GM12865 (cell line): Measurements from ENCODE around the gene BANF2.

Experiments used
- DNase-seq: peaks from one replicate; pipeline ENCODE4 v3.0.0; 2010; ENCODE audit warnings: low read depth
- H3K4me3 ChIP-seq: 2 replicates; pipeline ENCODE4 v1.5.1; 2011; ENCODE audit warnings: mild to moderate bottlenecking, low read depth, low read length, control low read depth
- TF ChIP-seq, protein P1 (sequence below): IDR thresholded peaks from 2 replicates; pipeline ENCODE4 v1.5.1; 2011; ENCODE audit warnings: low read length, control low read depth, low read depth, inconsistent platforms; ENCODE audit not compliant: insufficient read depth; ENCODE audit errors: missing control alignments

Gene BANF2

DNA sequence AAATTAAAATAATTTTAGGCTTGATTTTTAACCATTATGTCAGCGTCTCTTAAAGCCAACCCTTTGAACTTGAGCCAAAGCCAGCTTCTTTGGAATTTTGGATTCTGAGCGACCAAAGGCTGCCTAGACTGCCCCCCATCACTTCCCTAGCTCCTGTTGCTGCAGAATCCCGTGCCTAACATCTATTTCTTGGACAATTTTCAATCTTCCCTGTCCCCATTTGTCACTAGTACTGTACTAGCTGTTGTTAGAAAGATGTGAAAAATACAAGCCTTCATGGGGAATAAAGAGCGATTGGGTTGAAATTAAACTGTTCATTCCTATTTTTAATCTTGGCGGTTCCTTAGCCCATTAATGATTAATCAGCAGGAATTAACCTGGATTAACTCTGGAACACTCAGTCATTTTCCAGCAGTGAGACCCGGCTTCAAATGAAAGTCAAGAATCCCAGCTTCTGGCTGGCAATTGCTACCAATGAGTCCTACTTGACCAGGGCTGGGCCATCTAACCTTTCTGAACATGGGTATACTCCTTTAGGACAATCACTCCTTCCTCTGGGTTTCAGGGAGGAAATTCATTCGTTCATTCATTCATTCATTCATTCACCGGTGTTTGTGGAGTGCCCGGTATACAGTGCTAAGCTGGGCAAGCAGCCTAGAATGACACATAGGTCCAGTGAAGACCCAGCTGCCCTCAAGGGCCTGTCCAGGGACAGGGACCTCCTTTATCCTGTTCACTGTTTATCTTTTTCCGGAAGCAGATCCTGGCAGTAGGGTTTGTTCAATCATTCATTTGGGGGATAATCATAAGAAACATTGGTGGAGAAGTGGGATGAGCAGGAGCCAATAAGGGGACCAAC is 16.3 kb upstream of the BANF2 start:
- H3K4me3 ChIP-seq = no peak overlapping the region
- no peak for DNase-seq
- TF ChIP-seq, protein P1, sequence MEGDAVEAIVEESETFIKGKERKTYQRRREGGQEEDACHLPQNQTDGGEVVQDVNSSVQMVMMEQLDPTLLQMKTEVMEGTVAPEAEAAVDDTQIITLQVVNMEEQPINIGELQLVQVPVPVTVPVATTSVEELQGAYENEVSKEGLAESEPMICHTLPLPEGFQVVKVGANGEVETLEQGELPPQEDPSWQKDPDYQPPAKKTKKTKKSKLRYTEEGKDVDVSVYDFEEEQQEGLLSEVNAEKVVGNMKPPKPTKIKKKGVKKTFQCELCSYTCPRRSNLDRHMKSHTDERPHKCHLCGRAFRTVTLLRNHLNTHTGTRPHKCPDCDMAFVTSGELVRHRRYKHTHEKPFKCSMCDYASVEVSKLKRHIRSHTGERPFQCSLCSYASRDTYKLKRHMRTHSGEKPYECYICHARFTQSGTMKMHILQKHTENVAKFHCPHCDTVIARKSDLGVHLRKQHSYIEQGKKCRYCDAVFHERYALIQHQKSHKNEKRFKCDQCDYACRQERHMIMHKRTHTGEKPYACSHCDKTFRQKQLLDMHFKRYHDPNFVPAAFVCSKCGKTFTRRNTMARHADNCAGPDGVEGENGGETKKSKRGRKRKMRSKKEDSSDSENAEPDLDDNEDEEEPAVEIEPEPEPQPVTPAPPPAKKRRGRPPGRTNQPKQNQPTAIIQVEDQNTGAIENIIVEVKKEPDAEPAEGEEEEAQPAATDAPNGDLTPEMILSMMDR = no peak

- no peak for DNase-seq
- TF ChIP-seq, protein P1 = no peak
- no peak overlapping the region for H3K4me3 ChIP-seq
These were observed 15.5 kb upstream of the BANF2 start for GRCh38 chr20:17684077-17684888.

DNA sequence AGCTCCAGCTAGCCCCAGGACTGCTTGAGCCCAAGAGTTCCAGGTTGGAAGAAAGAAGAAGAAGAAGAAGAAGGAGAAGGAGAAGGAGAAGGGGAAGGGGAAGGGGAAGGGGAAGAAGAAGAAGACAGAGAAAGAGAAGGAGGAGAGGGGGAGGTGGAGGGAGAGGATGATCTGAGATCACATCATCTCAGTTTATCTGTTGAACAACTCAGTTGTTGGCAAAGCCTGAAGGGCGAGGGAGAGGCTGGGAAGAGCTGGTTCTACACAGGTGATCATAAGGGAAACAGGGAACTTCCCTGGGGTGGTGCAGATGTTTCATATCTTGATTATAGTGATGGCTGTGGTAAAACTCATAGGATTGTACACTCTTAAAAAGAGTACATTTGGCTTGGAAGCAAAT is 14.6 kb upstream of the BANF2 start:
- TF ChIP-seq, protein P1 = no peak
- no peak for DNase-seq
- H3K4me3 ChIP-seq = no peak overlapping the region

- no peak for DNase-seq
- TF ChIP-seq, protein P1 = no peak
These were observed 12.0 kb upstream of the BANF2 start for GRCh38 chr20:17687800-17688199.

GRCh38 chr20:17688965-17689364 is 10.8 kb upstream of the BANF2 start:
- TF ChIP-seq, protein P1 = no peak
- no peak for DNase-seq
- no peak overlapping the region for H3K4me3 ChIP-seq

More at GRCh38 chr20:17687800-17688199, 12.0 kb upstream of the BANF2 start:
- no peak overlapping the region for H3K4me3 ChIP-seq

DNA sequence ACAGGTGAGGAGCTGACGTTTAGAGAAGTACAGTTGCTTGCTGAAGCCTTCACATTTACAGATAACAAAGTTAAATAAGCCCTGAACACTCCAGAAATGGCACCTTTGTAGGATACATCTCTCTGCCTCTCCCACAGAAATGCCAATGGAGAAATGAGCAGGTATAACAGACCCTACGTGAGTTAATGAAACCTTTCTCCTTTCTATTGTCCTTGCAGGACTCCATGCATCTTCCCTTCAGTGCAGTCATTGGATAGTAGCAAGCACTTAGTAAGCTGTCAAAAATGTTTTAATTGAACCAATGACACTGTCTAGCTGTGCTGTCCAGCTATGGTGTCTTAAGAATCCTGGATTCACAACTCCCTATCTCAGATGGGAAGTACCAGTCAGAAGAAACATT is 9.6 kb upstream of the BANF2 start:
- H3K4me3 ChIP-seq = no peak overlapping the region
- no peak for DNase-seq
- TF ChIP-seq, protein P1 = no peak
